Tongue (tissue), 2 donors: ENCODE measurements around the gene MAGI1. TPM values are rescaled to one million over a fixed set of nuclear protein-coding genes. Genes with fewer than 3 reads are reported as not detected.
A peak's percentile ranks its signal among the peaks of the same experiment; 100 is the strongest.

ENCODE experiments used
- DNase-seq: peaks from one replicate; pipeline ENCODE4 v3.0.0-alpha.2; 2015
- total RNA-seq: library from RNA; depleted of rRNA; stranded (reverse); fragments of >200 nt; gene quantifications from one replicate; pipeline ENCODE4 v1.2.3, GENCODE V29; 2014

MAGI1 gene
- total RNA-seq, 1 donor from 2014 or later = 62.1 TPM

- DNase-seq = no peak
These were observed 559.9 kb downstream of the MAGI1 start for GRCh38 chr3:65478551-65479500.

- peak; percentile 18 for DNase-seq
These were observed 565.0 kb downstream of the MAGI1 start for GRCh38 chr3:65473736-65474135.

GRCh38 chr3:65472501-65472900, 566.2 kb downstream of the MAGI1 start:
- DNase-seq = no peak

GRCh38 chr3:65466300-65466988, 572.3 kb downstream of the MAGI1 start:
- DNase-seq = no peak

- no peak for DNase-seq
These were observed 588.8 kb downstream of the MAGI1 start for GRCh38 chr3:65449841-65450428.

GRCh38 chr3:65448120-65448519, 590.6 kb downstream of the MAGI1 start:
- DNase-seq = no peak

GRCh38 chr3:65445573-65446169, 593.0 kb downstream of the MAGI1 start:
- no peak for DNase-seq

- no peak for DNase-seq
These were observed 594.3 kb downstream of the MAGI1 start for GRCh38 chr3:65444447-65444815.

- DNase-seq = peak; percentile 30
These were observed 594.8 kb downstream of the MAGI1 start for GRCh38 chr3:65443739-65444446.

- DNase-seq = peak; percentile 85
These were observed 599.0 kb downstream of the MAGI1 start for GRCh38 chr3:65439641-65440284.

- DNase-seq = no peak
These were observed 600.1 kb downstream of the MAGI1 start for GRCh38 chr3:65438612-65439011.

GRCh38 chr3:65438096-65438495, 600.6 kb downstream of the MAGI1 start:
- DNase-seq = no peak

- peak; percentile 20 for DNase-seq
These were observed 602.1 kb downstream of the MAGI1 start for GRCh38 chr3:65436580-65436979.

- no peak for DNase-seq
These were observed 605.2 kb downstream of the MAGI1 start for GRCh38 chr3:65433480-65433879.

- no peak for DNase-seq
These were observed 606.2 kb downstream of the MAGI1 start for GRCh38 chr3:65432388-65433003.

- DNase-seq = no peak
These were observed 612.8 kb downstream of the MAGI1 start for GRCh38 chr3:65425880-65426279.

GRCh38 chr3:65422154-65422553, 616.6 kb downstream of the MAGI1 start:
- DNase-seq = no peak

GRCh38 chr3:65419233-65419632, 619.5 kb downstream of the MAGI1 start:
- DNase-seq = no peak

- no peak for DNase-seq
These were observed 624.8 kb downstream of the MAGI1 start for GRCh38 chr3:65413891-65414290.

- peak; percentile 67 for DNase-seq
These were observed 626.1 kb downstream of the MAGI1 start for GRCh38 chr3:65412588-65412987.

GRCh38 chr3:65411367-65411766, 627.4 kb downstream of the MAGI1 start:
- no peak for DNase-seq
